Measurements from ENCODE around the gene KERA.
"Not testable (repeated sequence)": the region's sequence is repeated elsewhere in the genome, so short reads cannot be mapped to it uniquely, and the experiment has no call there.

Gene KERA

DNA sequence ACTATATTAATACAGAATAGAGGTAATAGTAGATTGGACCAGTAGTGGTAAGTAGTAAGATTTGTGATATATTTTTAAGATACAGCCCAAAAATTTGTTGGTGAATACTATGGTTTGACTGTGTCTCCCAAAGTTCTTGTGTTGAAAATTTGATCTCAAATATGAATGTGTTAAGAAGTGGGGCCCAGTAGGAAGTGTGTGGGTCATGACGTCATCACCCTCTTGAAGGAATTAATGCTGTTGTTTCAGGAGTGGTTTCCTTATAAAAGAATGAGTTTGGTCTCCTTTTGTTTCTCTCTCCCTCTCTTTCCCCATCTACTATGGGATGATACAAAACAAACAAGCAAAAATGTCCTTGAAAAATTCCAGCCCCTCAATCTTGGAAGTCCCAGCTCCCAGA lies 37.1 kb upstream of the KERA start:
- Histone ChIP-seq H3K36me3 (ENCODE audit: control insufficient read depth in 1 of 2, insufficient read depth in 2 of 2, low read length in 2 of 2) (no peaks in the 10 kb centered on the region), H3K27ac (ENCODE audit: low read length) (no peak overlapping the region), H3K27me3 (ENCODE audit: low read depth, low read length) (no peaks in the 10 kb centered on the region), H3K4me3 (ENCODE audit: low read depth in 1 of 2, low read length in 2 of 2) (no peak overlapping the region), H3K9me3 (ENCODE audit: control insufficient read depth in 1 of 2, low read length in 2 of 2) (peaks cover 0 to 3% of the 10 kb centered on the region in 2 donors), H3K4me1 (ENCODE audit: control insufficient read depth in 1 of 2, insufficient read depth in 2 of 2, low read length in 2 of 2) (no peaks in the 10 kb centered on the region)

- H3K27ac ChIP-seq (ENCODE audit: low read length) = no peak overlapping the region
- H3K27me3 ChIP-seq (ENCODE audit: low read depth, low read length) = no peaks in the 10 kb centered on the region
- no peaks in the 10 kb centered on the region for H3K4me1 ChIP-seq (ENCODE audit: control insufficient read depth in 1 of 2, insufficient read depth in 2 of 2, low read length in 2 of 2)
- H3K9me3 ChIP-seq (ENCODE audit: control insufficient read depth in 1 of 2, low read length in 2 of 2) = peaks cover 0 to 7% of the 10 kb centered on the region in 2 donors
- no peak overlapping the region for H3K4me3 ChIP-seq (ENCODE audit: low read depth in 1 of 2, low read length in 2 of 2)
- H3K36me3 ChIP-seq (ENCODE audit: control insufficient read depth in 1 of 2, insufficient read depth in 2 of 2, low read length in 2 of 2) = no peaks in the 10 kb centered on the region
Measured at GRCh38 chr12:91094032-91094662, 36.3 kb upstream of the KERA start.

GRCh38 chr12:91093341-91093740 lies 35.5 kb upstream of the KERA start:
- Histone ChIP-seq H3K36me3 (ENCODE audit: control insufficient read depth in 1 of 2, insufficient read depth in 2 of 2, low read length in 2 of 2) (no peaks in the 10 kb centered on the region), H3K4me1 (ENCODE audit: control insufficient read depth in 1 of 2, insufficient read depth in 2 of 2, low read length in 2 of 2) (no peaks in the 10 kb centered on the region), H3K9me3 (ENCODE audit: control insufficient read depth in 1 of 2, low read length in 2 of 2) (peaks cover 0 to 13% of the 10 kb centered on the region in 2 donors), H3K27ac (ENCODE audit: low read length) (no peak overlapping the region), H3K4me3 (ENCODE audit: low read depth in 1 of 2, low read length in 2 of 2) (no peak overlapping the region), H3K27me3 (ENCODE audit: low read depth, low read length) (no peaks in the 10 kb centered on the region)

DNA sequence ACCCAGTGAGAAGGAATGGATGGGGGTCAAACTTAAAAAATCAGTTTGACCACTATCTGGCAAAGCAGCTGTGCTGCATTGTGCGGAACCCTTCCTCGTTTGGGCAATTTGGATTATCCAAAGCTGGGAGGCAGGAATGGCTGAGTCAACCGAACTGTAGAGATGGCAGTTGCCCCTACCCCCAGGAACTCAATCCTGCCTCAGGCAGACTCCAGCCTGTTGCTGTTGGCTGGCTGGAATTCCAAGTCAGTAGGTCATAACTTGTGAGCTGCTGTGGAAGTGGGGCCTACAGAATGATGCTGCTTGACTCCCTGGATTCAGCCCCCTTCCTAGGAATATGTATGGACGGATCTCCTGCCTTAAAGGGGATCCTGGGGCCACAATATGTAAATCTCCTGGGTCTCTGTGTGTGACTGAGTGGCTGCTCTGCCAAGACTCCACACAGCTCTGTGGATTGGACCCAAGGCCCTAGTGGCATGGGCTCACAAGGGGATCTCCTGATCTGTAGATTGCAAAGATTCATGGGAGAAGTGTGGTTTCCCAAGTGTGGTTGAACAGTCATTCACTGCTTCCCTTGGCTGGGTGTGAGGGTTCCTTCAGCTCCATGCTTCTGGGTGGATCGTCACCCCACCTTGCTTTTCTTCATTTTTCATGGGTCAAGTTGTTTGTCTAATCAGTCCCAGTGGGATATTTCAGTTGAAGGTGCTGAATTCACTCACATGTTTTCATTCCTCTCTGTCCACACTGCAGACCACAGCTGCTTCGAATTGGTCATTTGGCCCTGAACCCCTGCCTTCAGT lies 34.3 kb upstream of the KERA start:
- no peaks in the 10 kb centered on the region for H3K36me3 ChIP-seq (ENCODE audit: control insufficient read depth in 1 of 2, insufficient read depth in 2 of 2, low read length in 2 of 2)
- H3K9me3 ChIP-seq (ENCODE audit: control insufficient read depth in 1 of 2, low read length in 2 of 2) = peaks cover 0 to 18% of the 10 kb centered on the region in 2 donors
- H3K27ac ChIP-seq (ENCODE audit: low read length) = no peak overlapping the region
- H3K4me3 ChIP-seq (ENCODE audit: low read depth in 1 of 2, low read length in 2 of 2) = no peak overlapping the region
- H3K27me3 ChIP-seq (ENCODE audit: low read depth, low read length) = no peaks in the 10 kb centered on the region
- no peaks in the 10 kb centered on the region for H3K4me1 ChIP-seq (ENCODE audit: control insufficient read depth in 1 of 2, insufficient read depth in 2 of 2, low read length in 2 of 2)

- not testable (repeated sequence) for H3K4me1 ChIP-seq (ENCODE audit: control insufficient read depth in 1 of 2, insufficient read depth in 2 of 2, low read length in 2 of 2); H3K27me3 ChIP-seq (ENCODE audit: low read depth, low read length); H3K27ac ChIP-seq (ENCODE audit: low read length); H3K4me3 ChIP-seq (ENCODE audit: low read depth in 1 of 2, low read length in 2 of 2); H3K36me3 ChIP-seq (ENCODE audit: control insufficient read depth in 1 of 2, insufficient read depth in 2 of 2, low read length in 2 of 2)
- peaks cover 0 to 18% of the 10 kb centered on the region in 2 donors for H3K9me3 ChIP-seq (ENCODE audit: control insufficient read depth in 1 of 2, low read length in 2 of 2)
Measured at GRCh38 chr12:91089953-91090352, 32.1 kb upstream of the KERA start.

DNA sequence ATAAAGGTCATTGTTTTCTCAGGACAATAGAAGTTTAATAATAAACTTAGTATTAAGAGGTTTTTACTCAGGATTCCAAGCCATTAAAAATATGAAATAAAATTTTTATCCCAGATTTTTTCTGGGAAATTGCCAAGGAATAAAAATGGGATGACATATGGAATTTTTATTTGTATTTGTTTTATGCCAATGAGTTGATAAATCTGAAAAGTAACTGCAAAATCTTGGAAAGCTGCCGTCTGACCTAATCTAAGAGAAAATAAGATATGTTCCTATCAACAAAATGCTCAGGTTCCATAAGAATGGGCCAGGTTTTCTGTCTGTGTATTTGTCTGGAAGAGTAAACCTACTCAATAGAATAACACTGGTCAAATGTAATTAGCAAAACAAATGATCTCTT lies 22.2 kb upstream of the KERA start:
- no peaks in the 10 kb centered on the region for H3K4me1 ChIP-seq (ENCODE audit: control insufficient read depth in 1 of 2, insufficient read depth in 2 of 2, low read length in 2 of 2)
- no peaks in the 10 kb centered on the region for H3K27me3 ChIP-seq (ENCODE audit: low read depth, low read length)
- no peaks in the 10 kb centered on the region for H3K36me3 ChIP-seq (ENCODE audit: control insufficient read depth in 1 of 2, insufficient read depth in 2 of 2, low read length in 2 of 2)
- H3K27ac ChIP-seq (ENCODE audit: low read length) = no peak overlapping the region
- H3K4me3 ChIP-seq (ENCODE audit: low read depth in 1 of 2, low read length in 2 of 2) = no peak overlapping the region
- H3K9me3 ChIP-seq (ENCODE audit: control insufficient read depth in 1 of 2, low read length in 2 of 2) = no peaks in the 10 kb centered on the region

DNA sequence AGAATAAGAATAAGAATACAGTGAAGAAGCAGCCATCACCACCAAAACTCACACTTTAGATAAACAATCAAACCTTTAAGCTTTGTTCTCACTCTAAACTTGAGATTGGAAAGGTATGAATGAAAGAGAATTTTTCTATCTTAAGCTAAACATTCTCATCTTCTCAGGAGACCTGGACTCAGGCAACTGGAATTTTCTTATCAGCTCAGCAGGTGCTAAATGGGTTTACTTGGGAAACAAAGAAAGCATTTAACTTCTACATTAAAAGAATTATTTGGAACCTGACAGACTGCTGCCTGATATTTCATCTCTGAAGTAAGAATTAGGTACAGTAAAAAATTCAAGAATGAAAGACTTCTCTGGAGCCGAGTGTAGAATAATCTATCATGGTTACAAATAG lies 20.7 kb upstream of the KERA start:
- Histone ChIP-seq H3K4me3 (ENCODE audit: low read depth in 1 of 2, low read length in 2 of 2) (no peak overlapping the region), H3K9me3 (ENCODE audit: control insufficient read depth in 1 of 2, low read length in 2 of 2) (no peaks in the 10 kb centered on the region), H3K36me3 (ENCODE audit: control insufficient read depth in 1 of 2, insufficient read depth in 2 of 2, low read length in 2 of 2) (no peaks in the 10 kb centered on the region), H3K27ac (ENCODE audit: low read length) (no peak overlapping the region), H3K27me3 (ENCODE audit: low read depth, low read length) (no peaks in the 10 kb centered on the region), H3K4me1 (ENCODE audit: control insufficient read depth in 1 of 2, insufficient read depth in 2 of 2, low read length in 2 of 2) (no peaks in the 10 kb centered on the region)

DNA sequence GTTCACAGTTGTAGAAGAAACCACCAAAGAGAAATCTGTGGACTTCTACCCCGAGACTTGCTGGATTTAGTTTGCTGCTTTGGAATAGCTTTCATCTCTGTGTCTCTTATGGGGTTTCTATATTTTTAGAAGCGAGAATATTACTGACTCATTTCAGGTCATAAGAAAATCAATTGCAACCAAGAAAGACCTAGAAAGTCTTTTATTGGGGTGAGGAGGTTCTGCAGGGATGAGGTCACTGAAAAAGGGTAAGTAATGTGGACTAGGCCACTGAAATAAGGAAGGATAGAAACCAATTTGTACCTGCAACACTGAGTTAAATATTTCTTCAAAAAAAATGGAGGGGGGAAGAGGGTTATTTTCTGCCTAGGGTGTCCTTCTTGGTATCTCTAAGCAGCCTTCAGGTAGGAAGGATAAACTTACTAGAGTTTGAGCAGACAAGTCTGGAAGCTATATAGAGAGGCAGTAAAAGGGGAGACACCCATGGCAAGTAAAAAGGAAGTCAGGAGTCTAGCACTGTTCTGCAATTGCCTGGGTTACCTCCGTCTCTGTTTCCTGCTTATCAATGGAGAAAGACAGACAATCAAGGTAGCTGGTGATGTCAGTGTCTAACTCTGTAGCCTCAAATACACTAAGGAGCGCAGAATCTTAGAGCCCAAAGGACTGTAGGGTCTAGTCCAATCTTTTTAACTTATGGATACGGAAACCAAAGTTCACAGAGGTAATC lies 19.6 kb upstream of the KERA start:
- H3K27ac ChIP-seq (ENCODE audit: low read length) = no peak overlapping the region
- H3K4me3 ChIP-seq (ENCODE audit: low read depth in 1 of 2, low read length in 2 of 2) = no peak overlapping the region
- no peaks in the 10 kb centered on the region for H3K36me3 ChIP-seq (ENCODE audit: control insufficient read depth in 1 of 2, insufficient read depth in 2 of 2, low read length in 2 of 2)
- H3K27me3 ChIP-seq (ENCODE audit: low read depth, low read length) = no peaks in the 10 kb centered on the region
- H3K9me3 ChIP-seq (ENCODE audit: control insufficient read depth in 1 of 2, low read length in 2 of 2) = no peaks in the 10 kb centered on the region
- no peaks in the 10 kb centered on the region for H3K4me1 ChIP-seq (ENCODE audit: control insufficient read depth in 1 of 2, insufficient read depth in 2 of 2, low read length in 2 of 2)

DNA sequence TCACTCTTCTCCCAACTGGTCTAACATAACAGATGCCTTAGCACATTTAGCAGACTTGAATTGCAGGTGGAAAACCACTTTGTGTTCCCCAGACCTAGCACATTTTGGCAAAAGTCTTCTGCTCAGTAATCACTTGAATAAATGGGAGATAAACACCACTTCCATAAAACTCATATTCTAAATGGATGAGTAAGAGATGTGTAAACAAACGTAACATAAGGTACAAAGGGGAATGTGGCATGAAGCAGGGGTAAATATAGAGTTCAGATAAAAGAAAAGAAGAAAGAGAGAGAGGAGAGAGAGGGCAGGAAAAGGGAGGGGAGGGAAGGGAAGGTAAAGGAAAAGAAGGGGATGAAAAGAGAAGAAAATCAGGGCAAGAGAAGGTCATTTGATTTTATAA lies 17.0 kb upstream of the KERA start:
- Histone ChIP-seq H3K27ac (ENCODE audit: low read length) (no peak overlapping the region), H3K27me3 (ENCODE audit: low read depth, low read length) (no peaks in the 10 kb centered on the region), H3K9me3 (ENCODE audit: control insufficient read depth in 1 of 2, low read length in 2 of 2) (no peaks in the 10 kb centered on the region), H3K4me1 (ENCODE audit: control insufficient read depth in 1 of 2, insufficient read depth in 2 of 2, low read length in 2 of 2) (no peaks in the 10 kb centered on the region), H3K4me3 (ENCODE audit: low read depth in 1 of 2, low read length in 2 of 2) (no peak overlapping the region), H3K36me3 (ENCODE audit: control insufficient read depth in 1 of 2, insufficient read depth in 2 of 2, low read length in 2 of 2) (no peaks in the 10 kb centered on the region)

DNA sequence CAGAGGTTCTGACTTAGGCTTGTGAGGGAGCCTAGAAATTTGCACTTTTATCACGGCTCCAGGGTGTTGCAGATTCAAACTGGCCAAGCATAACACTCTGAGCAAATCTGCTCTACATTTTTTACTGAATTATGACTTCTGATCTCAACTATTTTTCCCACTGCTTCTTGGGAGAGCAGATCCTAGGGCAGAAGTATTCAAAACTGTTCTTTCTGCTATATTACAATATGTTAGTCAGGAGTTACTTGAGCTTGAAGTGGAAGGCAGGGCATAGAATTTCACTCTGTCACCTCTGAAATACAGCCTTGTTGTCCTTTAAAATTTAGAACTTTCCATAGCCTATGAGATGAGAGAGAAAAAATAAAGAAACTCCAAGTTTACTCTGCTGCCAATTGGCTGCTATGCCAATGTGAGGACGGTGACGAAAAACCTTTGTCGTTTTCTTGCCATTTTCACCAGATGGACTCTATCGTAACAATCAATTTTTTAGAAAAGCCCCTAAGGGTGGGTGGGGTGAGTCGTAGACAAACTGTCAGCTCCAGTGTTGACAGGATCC lies 16.4 kb upstream of the KERA start:
- H3K27ac ChIP-seq (ENCODE audit: low read length) = peak overlapping the region; percentile 21
- no peaks in the 10 kb centered on the region for H3K4me1 ChIP-seq (ENCODE audit: control insufficient read depth in 1 of 2, insufficient read depth in 2 of 2, low read length in 2 of 2)
- no peaks in the 10 kb centered on the region for H3K36me3 ChIP-seq (ENCODE audit: control insufficient read depth in 1 of 2, insufficient read depth in 2 of 2, low read length in 2 of 2)
- H3K4me3 ChIP-seq (ENCODE audit: low read depth in 1 of 2, low read length in 2 of 2) = no peak overlapping the region
- H3K27me3 ChIP-seq (ENCODE audit: low read depth, low read length) = no peaks in the 10 kb centered on the region
- no peaks in the 10 kb centered on the region for H3K9me3 ChIP-seq (ENCODE audit: control insufficient read depth in 1 of 2, low read length in 2 of 2)

DNA sequence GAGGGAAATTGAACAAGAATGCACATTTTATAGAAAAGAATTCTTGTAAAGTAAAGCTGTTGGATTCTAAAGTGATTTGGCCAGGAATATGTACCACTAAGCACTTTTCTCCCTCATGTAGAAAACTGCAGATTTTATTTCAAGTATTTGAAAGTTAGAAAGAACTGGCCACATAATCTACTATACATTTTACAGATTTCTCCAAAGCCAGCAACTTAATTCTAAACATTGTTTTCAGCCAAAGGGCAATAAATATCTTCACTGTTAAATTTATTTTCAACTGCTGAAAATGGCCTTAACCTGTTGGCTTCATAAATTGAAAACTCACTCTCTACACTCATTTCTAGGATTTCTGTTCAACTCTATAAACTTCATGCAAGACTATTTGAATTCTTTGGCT lies 15.6 kb upstream of the KERA start:
- no peak overlapping the region for H3K27ac ChIP-seq (ENCODE audit: low read length)
- H3K4me1 ChIP-seq (ENCODE audit: control insufficient read depth in 1 of 2, insufficient read depth in 2 of 2, low read length in 2 of 2) = no peaks in the 10 kb centered on the region
- H3K9me3 ChIP-seq (ENCODE audit: control insufficient read depth in 1 of 2, low read length in 2 of 2) = no peaks in the 10 kb centered on the region
- no peaks in the 10 kb centered on the region for H3K27me3 ChIP-seq (ENCODE audit: low read depth, low read length)
- H3K36me3 ChIP-seq (ENCODE audit: control insufficient read depth in 1 of 2, insufficient read depth in 2 of 2, low read length in 2 of 2) = no peaks in the 10 kb centered on the region
- no peak overlapping the region for H3K4me3 ChIP-seq (ENCODE audit: low read depth in 1 of 2, low read length in 2 of 2)
